ENCODE results near the gene ZDBF2. TPM values are rescaled to one million over a fixed set of nuclear protein-coding genes. Genes with fewer than 3 reads are reported as not detected.
"Not testable (repeated sequence)": the region's sequence is repeated elsewhere in the genome, so short reads cannot be mapped to it uniquely, and the experiment has no call there.

Gene ZDBF2
- total and polyA plus RNA-seq, 9 of the 15 experiments (the other 6 are each of a cell fraction or from before 2014, with no cell fraction given): 0.01 to 0.04 (median 0.03) TPM; not detected in 3

DNA sequence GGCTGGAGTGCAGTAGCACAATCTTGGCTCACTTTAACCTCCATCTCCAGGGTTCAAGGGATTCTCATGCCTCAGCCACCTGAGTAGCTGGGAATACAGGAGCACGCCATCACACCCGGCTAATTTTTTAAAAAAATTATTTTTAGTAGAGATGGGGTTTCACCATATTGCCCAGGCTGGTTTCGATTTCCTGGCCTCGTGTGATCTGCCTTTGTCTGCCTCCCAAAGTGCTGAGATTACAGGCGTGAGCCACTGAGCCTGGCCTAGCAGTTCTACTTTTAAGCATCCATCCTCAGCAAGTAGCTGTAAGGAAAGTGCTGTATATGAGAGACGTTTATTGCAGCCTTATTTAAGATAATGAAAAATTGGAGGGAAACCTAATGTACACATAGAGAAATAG, 79.7 kb downstream of the ZDBF2 start:
- no peak overlapping the region for H3K27ac ChIP-seq (ENCODE audit: extremely low read depth, low read depth, low read length)
- no peaks in the 10 kb centered on the region for H3K79me2 ChIP-seq (ENCODE audit: control insufficient read depth, insufficient read depth, low read length)
- no peaks in the 10 kb centered on the region for H3K27me3 ChIP-seq (ENCODE audit: control insufficient read depth in 2 of 2, insufficient read depth in 2 of 2, low read length in 2 of 2)
- H3K9me1 ChIP-seq (ENCODE audit: control insufficient read depth, insufficient read depth, low read length): no peaks in the 10 kb centered on the region
- WGBS (ENCODE audit: insufficient coverage, low coverage, missing lambda C conversion rate): 0% methylated on average over 5 of the region's 6 CpGs
- FAIRE-seq (no peak), ATAC-seq (no peak), DNase-seq (ENCODE audit: extremely low read depth in 1 of 4, low spot score in 3 of 4) (no peak)
- H3K9ac ChIP-seq (ENCODE audit: insufficient read depth in 1 of 2, low read depth in 2 of 2, low read length in 2 of 2): no peak overlapping the region
- H3K4me1 ChIP-seq (replicated peaks in 1 of 2; ENCODE audit: control insufficient read depth in 2 of 2, insufficient read depth in 2 of 2, low read length in 2 of 2): no peaks in the 10 kb centered on the region
- no peaks in the 10 kb centered on the region for H4K20me1 ChIP-seq (replicated peaks; ENCODE audit: control insufficient read depth, insufficient read depth, low read length)
- no peaks in the 10 kb centered on the region for H3K36me3 ChIP-seq (ENCODE audit: control insufficient read depth, insufficient read depth, low read length)
- H2AFZ ChIP-seq (ENCODE audit: low read depth, low read length): no peak overlapping the region
- no peak overlapping the region for H3K4me3 ChIP-seq
- in situ Hi-C loops (cut with MboI): no loop called here
- no TSS peak for BruUV-seq (replicated peaks)
- ChIA-PET POLR2A (no interaction called here), CTCF (ENCODE audit: low intra/inter-chr PET ratio) (no interaction called here)
- TF ChIP-seq, protein P1, sequence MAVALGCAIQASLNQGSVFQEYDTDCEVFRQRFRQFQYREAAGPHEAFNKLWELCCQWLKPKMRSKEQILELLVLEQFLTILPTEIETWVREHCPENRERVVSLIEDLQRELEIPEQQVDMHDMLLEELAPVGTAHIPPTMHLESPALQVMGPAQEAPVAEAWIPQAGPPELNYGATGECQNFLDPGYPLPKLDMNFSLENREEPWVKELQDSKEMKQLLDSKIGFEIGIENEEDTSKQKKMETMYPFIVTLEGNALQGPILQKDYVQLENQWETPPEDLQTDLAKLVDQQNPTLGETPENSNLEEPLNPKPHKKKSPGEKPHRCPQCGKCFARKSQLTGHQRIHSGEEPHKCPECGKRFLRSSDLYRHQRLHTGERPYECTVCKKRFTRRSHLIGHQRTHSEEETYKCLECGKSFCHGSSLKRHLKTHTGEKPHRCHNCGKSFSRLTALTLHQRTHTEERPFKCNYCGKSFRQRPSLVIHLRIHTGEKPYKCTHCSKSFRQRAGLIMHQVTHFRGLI (CRISPR knock-in tag; IDR thresholded peaks at IDR 0.05): no peak
- no peak for TF ChIP-seq RBM39 (optimal IDR thresholded peaks at IDR 0.05; ENCODE audit: low read depth, low read length)
- TF ChIP-seq SIX5 (IDR thresholded peaks at IDR 0.05; ENCODE audit: borderline replicate concordance in 1 of 2, insufficient read depth in 1 of 2, low read depth in 1 of 2, low read length in 2 of 2): no peak
- no peak for TF ChIP-seq MYC (IDR thresholded peaks at IDR 0.05; ENCODE audit: low read depth, low read length)
- TF ChIP-seq MYC (CRISPR knock-in tag; IDR thresholded peaks at IDR 0.05; ENCODE audit: borderline replicate concordance, low read depth): no peak
- TF ChIP-seq PHF21A (IDR thresholded peaks at IDR 0.05; ENCODE audit: borderline replicate concordance, low read depth): no peak
- no peak for TF ChIP-seq ZNF431 (CRISPR knock-in tag; IDR thresholded peaks at IDR 0.05)
- no peak for TF ChIP-seq KLF13 (tag; IDR thresholded peaks at IDR 0.05; ENCODE audit: borderline replicate concordance, low read depth)
- TF ChIP-seq RBFOX2 (IDR thresholded peaks at IDR 0.05; ENCODE audit: low read depth, low read length): no peak
- TF ChIP-seq ZNF584 (CRISPR knock-in tag; IDR thresholded peaks at IDR 0.05; ENCODE audit: low read depth): no peak
- no peak for TF ChIP-seq NCOA6 (IDR thresholded peaks at IDR 0.05)
- no peak for TF ChIP-seq NRF1 (conservative IDR thresholded peaks at IDR 0.05 in 1 of 2, IDR thresholded peaks at IDR 0.05 in 1 of 2)
- TF ChIP-seq ZNF408 (CRISPR knock-in tag; IDR thresholded peaks at IDR 0.05; ENCODE audit: low read depth): no peak
- H3K4me2 ChIP-seq (ENCODE audit: insufficient read depth, low read length): no peak overlapping the region
- intact Hi-C loops (cut with micrococcal nuclease): no loop called here
- H3K9me3 ChIP-seq (replicated peaks; ENCODE audit: control insufficient read depth, insufficient read depth, low read depth, low read length): no peaks in the 10 kb centered on the region

DNA sequence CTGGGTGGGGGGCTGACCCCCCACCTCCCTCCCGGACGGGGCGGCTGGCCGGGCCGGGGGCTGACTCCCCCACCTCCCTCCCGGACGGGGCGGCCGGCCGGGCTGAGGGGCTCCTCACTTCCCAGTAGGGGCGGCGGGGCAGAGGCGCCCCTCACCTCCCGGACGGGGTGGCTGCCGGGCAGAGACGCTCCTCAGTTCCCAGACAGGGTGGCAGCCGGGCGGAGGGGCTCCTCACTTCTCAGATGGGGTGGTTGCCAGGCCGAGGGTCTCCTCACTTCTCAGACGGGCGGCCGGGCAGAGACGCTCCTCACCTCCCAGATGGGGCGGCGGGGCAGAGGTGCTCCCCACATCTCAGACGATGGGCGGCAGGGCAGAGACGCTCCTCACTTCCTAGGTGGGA, 82.4 kb downstream of the ZDBF2 start:
- CTCF ChIA-PET (ENCODE audit: low intra/inter-chr PET ratio); BruUV-seq (replicated peaks); H3K36me3 ChIP-seq (ENCODE audit: control insufficient read depth, insufficient read depth, low read length); H3K27me3 ChIP-seq (ENCODE audit: control insufficient read depth in 2 of 2, insufficient read depth in 2 of 2, low read length in 2 of 2); H3K4me3 ChIP-seq; FAIRE-seq; H3K9me3 ChIP-seq (replicated peaks; ENCODE audit: control insufficient read depth, insufficient read depth, low read depth, low read length); intact Hi-C loops (cut with micrococcal nuclease); POLR2A ChIA-PET; H3K4me2 ChIP-seq (ENCODE audit: insufficient read depth, low read length); H4K20me1 ChIP-seq (replicated peaks; ENCODE audit: control insufficient read depth, insufficient read depth, low read length); H3K9me1 ChIP-seq (ENCODE audit: control insufficient read depth, insufficient read depth, low read length); ATAC-seq; DNase-seq (ENCODE audit: extremely low read depth in 1 of 4, low spot score in 3 of 4); in situ Hi-C loops (cut with MboI); H3K79me2 ChIP-seq (ENCODE audit: control insufficient read depth, insufficient read depth, low read length); H3K27ac ChIP-seq (ENCODE audit: extremely low read depth, low read depth, low read length); H3K9ac ChIP-seq (ENCODE audit: insufficient read depth in 1 of 2, low read depth in 2 of 2, low read length in 2 of 2); H3K4me1 ChIP-seq (replicated peaks in 1 of 2; ENCODE audit: control insufficient read depth in 2 of 2, insufficient read depth in 2 of 2, low read length in 2 of 2); H2AFZ ChIP-seq (ENCODE audit: low read depth, low read length): not testable (repeated sequence)
- WGBS (ENCODE audit: insufficient coverage, low coverage, missing lambda C conversion rate): 16% methylated on average over 8 of the region's 29 CpGs

Measured in K562 (cell line).